ENCODE data around the gene CRISPLD2.

DNA sequence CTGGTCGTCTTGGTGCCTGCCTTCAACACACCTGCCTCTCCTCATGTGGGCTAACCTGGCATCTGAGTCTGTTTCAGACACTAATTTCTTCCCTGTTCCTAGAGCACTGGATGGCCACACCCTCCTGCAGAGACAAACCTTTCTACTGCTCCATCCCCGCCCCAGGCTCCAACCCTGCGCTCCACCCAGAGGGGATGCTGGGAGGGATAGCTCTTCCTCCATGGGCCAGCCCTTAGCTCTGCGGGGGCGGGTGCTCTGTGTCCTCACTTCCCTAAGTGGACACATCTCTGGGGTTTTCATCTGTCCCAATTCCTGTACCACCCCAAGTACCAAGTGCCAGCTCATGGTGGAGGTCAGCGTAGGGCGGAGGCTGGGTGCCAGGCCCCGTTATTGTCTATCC lies 11.0 kb upstream of the CRISPLD2 start:
- TF ChIP-seq, protein P1, sequence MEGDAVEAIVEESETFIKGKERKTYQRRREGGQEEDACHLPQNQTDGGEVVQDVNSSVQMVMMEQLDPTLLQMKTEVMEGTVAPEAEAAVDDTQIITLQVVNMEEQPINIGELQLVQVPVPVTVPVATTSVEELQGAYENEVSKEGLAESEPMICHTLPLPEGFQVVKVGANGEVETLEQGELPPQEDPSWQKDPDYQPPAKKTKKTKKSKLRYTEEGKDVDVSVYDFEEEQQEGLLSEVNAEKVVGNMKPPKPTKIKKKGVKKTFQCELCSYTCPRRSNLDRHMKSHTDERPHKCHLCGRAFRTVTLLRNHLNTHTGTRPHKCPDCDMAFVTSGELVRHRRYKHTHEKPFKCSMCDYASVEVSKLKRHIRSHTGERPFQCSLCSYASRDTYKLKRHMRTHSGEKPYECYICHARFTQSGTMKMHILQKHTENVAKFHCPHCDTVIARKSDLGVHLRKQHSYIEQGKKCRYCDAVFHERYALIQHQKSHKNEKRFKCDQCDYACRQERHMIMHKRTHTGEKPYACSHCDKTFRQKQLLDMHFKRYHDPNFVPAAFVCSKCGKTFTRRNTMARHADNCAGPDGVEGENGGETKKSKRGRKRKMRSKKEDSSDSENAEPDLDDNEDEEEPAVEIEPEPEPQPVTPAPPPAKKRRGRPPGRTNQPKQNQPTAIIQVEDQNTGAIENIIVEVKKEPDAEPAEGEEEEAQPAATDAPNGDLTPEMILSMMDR (IDR thresholded peaks at IDR 0.05): no peak
- TF ChIP-seq, protein P2, sequence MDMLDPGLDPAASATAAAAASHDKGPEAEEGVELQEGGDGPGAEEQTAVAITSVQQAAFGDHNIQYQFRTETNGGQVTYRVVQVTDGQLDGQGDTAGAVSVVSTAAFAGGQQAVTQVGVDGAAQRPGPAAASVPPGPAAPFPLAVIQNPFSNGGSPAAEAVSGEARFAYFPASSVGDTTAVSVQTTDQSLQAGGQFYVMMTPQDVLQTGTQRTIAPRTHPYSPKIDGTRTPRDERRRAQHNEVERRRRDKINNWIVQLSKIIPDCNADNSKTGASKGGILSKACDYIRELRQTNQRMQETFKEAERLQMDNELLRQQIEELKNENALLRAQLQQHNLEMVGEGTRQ (CRISPR knock-in tag; IDR thresholded peaks at IDR 0.05): no peak

All from WTC11 (cell line).